Sigmoid colon (tissue), 7 donors: ENCODE measurements around the gene NCAN. TPM values are rescaled to one million over a fixed set of nuclear protein-coding genes. Genes with fewer than 3 reads are reported as not detected.

Source experiments
- DNase-seq: peaks from one replicate; pipeline ENCODE4 v3.0.0-alpha.2; 2019
- H3K27ac ChIP-seq, 4 donors: fragments of 200-600 bp; sonication (generic); one replicate each; pipeline ENCODE4 v1.5.1; 2016 to 2019; ENCODE audit warnings: mild to moderate bottlenecking in 1 of 4
- H3K27me3 ChIP-seq, 3 donors: fragments of 200-600 bp; sonication (generic); one replicate each; pipeline ENCODE4 v1.5.1; 2019; ENCODE audit warnings: mild to moderate bottlenecking in 1 of 3
- H3K36me3 ChIP-seq, 4 donors: fragments of 200-600 bp; sonication (generic); one replicate each; pipeline ENCODE4 v1.5.1; 2016 to 2019
- H3K4me1 ChIP-seq, 4 donors: fragments of 200-600 bp; sonication (generic); one replicate each; pipeline ENCODE4 v1.5.1; 2017 to 2019
- H3K4me3 ChIP-seq, 4 donors: fragments of 200-600 bp; sonication (generic); one replicate each; pipeline ENCODE4 v1.5.1; 2017 to 2019; ENCODE audit warnings: mild to moderate bottlenecking in 2 of 4, moderate library complexity in 1 of 4
- H3K9me3 ChIP-seq, 4 donors: fragments of 200-600 bp in 3 of 4; sonication (generic) in 3 of 4; one replicate each; pipeline versions ENCODE4 v1.5.1 to v1.6.1; 2013 to 2019
- CTCF ChIP-seq, 4 experiments: fragments of 450-650 bp in 3 of 4; fragments of 200-600 bp in 1 of 4; IDR thresholded peaks; one replicate each; pipeline ENCODE4 v1.5.1; 2016 to 2019; ENCODE audit warnings: antibody characterized with exemption in 4 of 4, mild to moderate bottlenecking in 3 of 4, moderate library complexity in 2 of 4
- EP300 ChIP-seq, 4 donors: sonication (generic); formaldehyde crosslinking; IDR thresholded peaks; one replicate each; pipeline ENCODE4 v1.6.1; 2017; ENCODE audit warnings: antibody characterized with exemption in 4 of 4
- POLR2A ChIP-seq, 2 donors: fragments of 450-650 bp; IDR thresholded peaks; one replicate each; pipeline ENCODE4 v1.6.1; 2016; ENCODE audit warnings: antibody characterized with exemption in 2 of 2, mild to moderate bottlenecking in 2 of 2, moderate library complexity in 2 of 2
- POLR2AphosphoS5 ChIP-seq, 4 donors: sonication (generic); formaldehyde crosslinking; IDR thresholded peaks; one replicate each; pipeline ENCODE4 v1.6.1; 2017; ENCODE audit warnings: antibody characterized with exemption in 4 of 4
- WGBS, 2 donors: extraction: QIAGEN DNeasy Blood & Tissue Kit; methylation state at CpG; one replicate each; pipeline ENCODE4 v1.1.7; 2013; 5-methylcytosine and 5-hydroxymethylcytosine counted together
- intact Hi-C: fragments of 100-400 bp; cut with DNase I; formaldehyde crosslinking; loops from one replicate; pipeline ENCODE4 v1.15.1; 2023
- polyA plus RNA-seq, 3 donors: library from polyadenylated mRNA; stranded (reverse); fragments of 200-250 nt; gene quantifications; one replicate each; pipeline ENCODE4 v1.2.3, GENCODE V29; 2013
- total RNA-seq, 4 donors: library from RNA; depleted of rRNA; stranded (reverse); fragments of >200 nt; gene quantifications; one replicate each; pipeline ENCODE4 v1.1.0, GENCODE V29; 2016
- donor health status: healthy with polysubstance abuse.
- donor health status: Bipolar disorder and iron deficiency.
- donor health status: healthy.

NCAN gene
- total and polyA plus RNA-seq, 7 donors = under 0.01 to 0.09 (median under 0.01) TPM; not detected in 4

- H3K9me3 ChIP-seq = no peaks in the 10 kb centered on the region
- peaks cover 0 to 14% (median 11%) of the 10 kb centered on the region in 4 donors for H3K4me1 ChIP-seq
- peaks cover 0 to 24% (median 14%) of the 10 kb centered on the region in 4 donors for H3K36me3 ChIP-seq
- peaks cover 0 to 15% (median under 1%) of the 10 kb centered on the region in 3 donors for H3K27me3 ChIP-seq
- 4 to 6% methylated on average over 60 of the region's 60 CpGs for WGBS, 2 donors
- peak within 1 kb of the TSS; percentile 53 to 68 (median 58) for H3K4me3 ChIP-seq
- TF ChIP-seq CTCF (IDR thresholded peaks at IDR 0.05) = no peak
- peak; percentile 41 to 52 (median 50) for TF ChIP-seq POLR2AphosphoS5 (IDR thresholded peaks at IDR 0.05)
- peak within 1 kb of the TSS; percentile 74 to 82 (median 78) for H3K27ac ChIP-seq
- intact Hi-C loops = loop anchor here (1.0 kb wide), 1 partner anchor 11 kb away; the partner anchor contains the start of genes BORCS8 and RFXANK
- DNase-seq = peak; percentile 95
Measured at GRCh38 chr19:19203012-19203856, 8.5 kb upstream of the NCAN start, which contains the start of gene NR2C2AP. NR2C2AP (minus strand) TSS chr19:19203414; CDS start chr19:19203060, 354 bp downstream.

GRCh38 chr19:19204181-19204580 is 7.6 kb upstream of the NCAN start:
- peaks cover 0 to 14% (median 11%) of the 10 kb centered on the region in 4 donors for H3K4me1 ChIP-seq
- intact Hi-C loops = no loop called here
- no peaks in the 10 kb centered on the region for H3K9me3 ChIP-seq
- no peak for DNase-seq
- no peak overlapping the region for H3K4me3 ChIP-seq
- peaks cover 0 to 24% (median 2%) of the 10 kb centered on the region in 3 donors for H3K27me3 ChIP-seq
- TF ChIP-seq CTCF (IDR thresholded peaks at IDR 0.05) (no peak), EP300 (IDR thresholded peaks at IDR 0.05) (no peak), POLR2A (IDR thresholded peaks at IDR 0.05) (no peak), POLR2AphosphoS5 (IDR thresholded peaks at IDR 0.05) (no peak)
- 70 to 73% methylated on average over 13 of the region's 13 CpGs for WGBS, 2 donors
- H3K27ac ChIP-seq = no peak overlapping the region
- H3K36me3 ChIP-seq = peaks cover 0 to 15% (median 8%) of the 10 kb centered on the region in 4 donors

- H3K27ac ChIP-seq = no peak overlapping the region
- TF ChIP-seq POLR2A (IDR thresholded peaks at IDR 0.05) = no peak
- TF ChIP-seq EP300 (IDR thresholded peaks at IDR 0.05) = no peak
- TF ChIP-seq CTCF (IDR thresholded peaks at IDR 0.05) = no peak
- TF ChIP-seq POLR2AphosphoS5 (IDR thresholded peaks at IDR 0.05) = no peak
- no peaks in the 10 kb centered on the region for H3K9me3 ChIP-seq
Measured at GRCh38 chr19:19205416-19206410, 6.0 kb upstream of the NCAN start.

DNA sequence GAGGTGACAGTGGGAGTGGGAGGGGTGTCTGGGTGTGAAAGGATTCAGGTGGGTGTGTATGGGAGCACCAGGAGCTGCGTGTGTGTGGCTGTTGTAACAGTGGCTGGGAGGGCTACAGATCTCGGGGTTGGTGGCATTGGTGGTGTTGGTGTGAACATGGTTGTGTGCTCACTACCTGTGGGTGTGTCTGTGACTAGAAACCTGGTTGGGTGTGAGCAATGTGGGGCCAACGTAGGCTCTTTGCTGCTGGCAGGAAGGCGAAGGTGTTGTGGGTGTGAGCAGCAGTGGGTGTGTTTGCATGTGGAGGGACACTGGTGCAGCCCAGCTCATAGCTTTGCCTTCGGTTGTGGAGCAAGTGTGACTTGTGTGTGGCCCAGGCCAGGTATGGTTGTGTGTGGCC is 4.8 kb upstream of the NCAN start:
- H3K27me3 ChIP-seq = peaks cover 8 to 45% (median 8%) of the 10 kb centered on the region in 3 donors
- no peak overlapping the region for H3K4me3 ChIP-seq
- H3K36me3 ChIP-seq = peaks cover 0 to under 1% (median under 1%) of the 10 kb centered on the region in 4 donors
- intact Hi-C loops = no loop called here
- no peak overlapping the region for H3K27ac ChIP-seq
- WGBS, 2 donors = 54 to 63% methylated on average over 5 of the region's 5 CpGs
- no peak for TF ChIP-seq POLR2AphosphoS5 (IDR thresholded peaks at IDR 0.05)
- TF ChIP-seq EP300 (IDR thresholded peaks at IDR 0.05) = no peak
- no peak for TF ChIP-seq CTCF (IDR thresholded peaks at IDR 0.05)
- peaks cover 0 to 12% (median 10%) of the 10 kb centered on the region in 4 donors for H3K4me1 ChIP-seq
- no peaks in the 10 kb centered on the region for H3K9me3 ChIP-seq
- no peak for DNase-seq

More at GRCh38 chr19:19205416-19206410, 6.0 kb upstream of the NCAN start:
- intact Hi-C loops = no loop called here
- no peak for DNase-seq
- Histone ChIP-seq H3K27me3 (peaks cover 0 to 34% (median 2%) of the 10 kb centered on the region in 3 donors), H3K4me3 (no peak overlapping the region), H3K4me1 (peaks cover 0 to 14% (median 11%) of the 10 kb centered on the region in 4 donors), H3K36me3 (peaks cover 0 to 12% (median 5%) of the 10 kb centered on the region in 4 donors)
- WGBS, 2 donors = 55 to 59% methylated on average over 14 of the region's 14 CpGs
